ENCODE measurements around the gene PRR5.

Gene PRR5

GRCh38 chr22:44661659-44662569, 40.1 kb upstream of the PRR5 start:
- TF ChIP-seq CTCF (IDR thresholded peaks at IDR 0.05; ENCODE audit: low read depth, low read length, missing control alignments): no peak
- DNase-seq (ENCODE audit: low read depth): no peak
- in situ Hi-C loops (cut with HindIII; ENCODE audit: low sequenced_read_pairs): no loop called here
- H3K4me3 ChIP-seq (ENCODE audit: low read depth, low read length): no peak overlapping the region

- DNase-seq (ENCODE audit: low read depth): no peak
- in situ Hi-C loops (cut with HindIII; ENCODE audit: low sequenced_read_pairs): no loop called here
- H3K4me3 ChIP-seq (ENCODE audit: low read depth, low read length): no peak overlapping the region
- TF ChIP-seq CTCF (IDR thresholded peaks at IDR 0.05; ENCODE audit: low read depth, low read length, missing control alignments): no peak
These were observed 38.6 kb upstream of the PRR5 start for GRCh38 chr22:44663256-44663999.

- H3K4me3 ChIP-seq (ENCODE audit: low read depth, low read length): no peak overlapping the region
- in situ Hi-C loops (cut with HindIII; ENCODE audit: low sequenced_read_pairs): no loop called here
- no peak for TF ChIP-seq CTCF (IDR thresholded peaks at IDR 0.05; ENCODE audit: low read depth, low read length, missing control alignments)
- no peak for DNase-seq (ENCODE audit: low read depth)
These were observed 37.9 kb upstream of the PRR5 start for GRCh38 chr22:44664149-44664548.

GRCh38 chr22:44665115-44665514, 36.9 kb upstream of the PRR5 start:
- TF ChIP-seq CTCF (IDR thresholded peaks at IDR 0.05; ENCODE audit: low read depth, low read length, missing control alignments): no peak
- in situ Hi-C loops (cut with HindIII; ENCODE audit: low sequenced_read_pairs): loop anchor here (5.0 kb wide), 1 partner anchor 58 kb away; no protein-coding TSS in a partner anchor
- no peak overlapping the region for H3K4me3 ChIP-seq (ENCODE audit: low read depth, low read length)
- no peak for DNase-seq (ENCODE audit: low read depth)

- in situ Hi-C loops (cut with HindIII; ENCODE audit: low sequenced_read_pairs): loop anchor here (5.0 kb wide), 1 partner anchor 59 kb away; no protein-coding TSS in a partner anchor
- no peak for DNase-seq (ENCODE audit: low read depth)
- TF ChIP-seq CTCF (IDR thresholded peaks at IDR 0.05; ENCODE audit: low read depth, low read length, missing control alignments): no peak
- no peak overlapping the region for H3K4me3 ChIP-seq (ENCODE audit: low read depth, low read length)
These were observed 35.8 kb upstream of the PRR5 start for GRCh38 chr22:44666207-44666585.

- DNase-seq (ENCODE audit: low read depth): no peak
- TF ChIP-seq CTCF (IDR thresholded peaks at IDR 0.05; ENCODE audit: low read depth, low read length, missing control alignments): no peak
- no peak overlapping the region for H3K4me3 ChIP-seq (ENCODE audit: low read depth, low read length)
- in situ Hi-C loops (cut with HindIII; ENCODE audit: low sequenced_read_pairs): loop anchor here (5.0 kb wide), 1 partner anchor 60 kb away; no protein-coding TSS in a partner anchor
These were observed 34.7 kb upstream of the PRR5 start for GRCh38 chr22:44667276-44667675.

Data from astrocyte of the cerebellum (primary cell).